ENCODE results near the gene ENPP3.

ENPP3 gene

GRCh38 chr6:131729550-131729949 is 92.4 kb downstream of the ENPP3 start:
- TF ChIP-seq CTCF (IDR thresholded peaks at IDR 0.05; ENCODE audit: low read depth, low read length): no peak
- no peak for DNase-seq (ENCODE audit: low read depth in 2 of 2)
- no peak overlapping the region for H3K4me3 ChIP-seq (replicated peaks in 1 of 2; ENCODE audit: low read depth in 2 of 2, low read length in 2 of 2)

GRCh38 chr6:131730264-131730663 is 93.2 kb downstream of the ENPP3 start:
- TF ChIP-seq CTCF (IDR thresholded peaks at IDR 0.05; ENCODE audit: low read depth, low read length): no peak
- no peak for DNase-seq (ENCODE audit: low read depth in 2 of 2)
- H3K4me3 ChIP-seq (replicated peaks in 1 of 2; ENCODE audit: low read depth in 2 of 2, low read length in 2 of 2): no peak overlapping the region

GRCh38 chr6:131731224-131731623 is 94.1 kb downstream of the ENPP3 start:
- TF ChIP-seq CTCF (IDR thresholded peaks at IDR 0.05; ENCODE audit: low read depth, low read length): no peak
- no peak for DNase-seq (ENCODE audit: low read depth in 2 of 2)
- no peak overlapping the region for H3K4me3 ChIP-seq (replicated peaks in 1 of 2; ENCODE audit: low read depth in 2 of 2, low read length in 2 of 2)

GRCh38 chr6:131733376-131734016 is 96.4 kb downstream of the ENPP3 start:
- H3K4me3 ChIP-seq (replicated peaks in 1 of 2; ENCODE audit: low read depth in 2 of 2, low read length in 2 of 2): peak overlapping the region in 1 of 2 donors; percentile 22
- no peak for TF ChIP-seq CTCF (IDR thresholded peaks at IDR 0.05; ENCODE audit: low read depth, low read length)
- peak; percentile 16 to 94 for DNase-seq (ENCODE audit: low read depth in 2 of 2)

GRCh38 chr6:131736003-131736596 is 99.0 kb downstream of the ENPP3 start:
- no peak overlapping the region for H3K4me3 ChIP-seq (replicated peaks in 1 of 2; ENCODE audit: low read depth in 2 of 2, low read length in 2 of 2)
- no peak for DNase-seq (ENCODE audit: low read depth in 2 of 2)
- no peak for TF ChIP-seq CTCF (IDR thresholded peaks at IDR 0.05; ENCODE audit: low read depth, low read length)

- H3K4me3 ChIP-seq (replicated peaks in 1 of 2; ENCODE audit: low read depth in 2 of 2, low read length in 2 of 2): no peak overlapping the region
- TF ChIP-seq CTCF (IDR thresholded peaks at IDR 0.05; ENCODE audit: low read depth, low read length): no peak
- no peak for DNase-seq (ENCODE audit: low read depth in 2 of 2)
These were observed 99.7 kb downstream of the ENPP3 start for GRCh38 chr6:131736811-131737210.

Measured in cardiac fibroblast (primary cell).